Right kidney (tissue), 1 donor: ENCODE data around the gene KCTD16.

ENCODE experiments used
- DNase-seq: peaks from one replicate; pipeline ENCODE4 v3.0.0-alpha.2; 2016

KCTD16 gene

GRCh38 chr5:144209361-144209760 lies 38.7 kb downstream of the KCTD16 start:
- no peak for DNase-seq

GRCh38 chr5:144210655-144211054 lies 40.0 kb downstream of the KCTD16 start:
- DNase-seq, result no peak

- no peak for DNase-seq
Measured at GRCh38 chr5:144219869-144220268, 49.2 kb downstream of the KCTD16 start.

- DNase-seq, result no peak
Measured at GRCh38 chr5:144227363-144227999, 56.8 kb downstream of the KCTD16 start.

- DNase-seq, result no peak
Measured at GRCh38 chr5:144230806-144231205, 60.1 kb downstream of the KCTD16 start.

- DNase-seq, result no peak
Measured at GRCh38 chr5:144232285-144232684, 61.6 kb downstream of the KCTD16 start.

- DNase-seq, result no peak
Measured at GRCh38 chr5:144236499-144236898, 65.8 kb downstream of the KCTD16 start.

- no peak for DNase-seq
Measured at GRCh38 chr5:144237851-144238250, 67.2 kb downstream of the KCTD16 start.

GRCh38 chr5:144247131-144247530 lies 76.5 kb downstream of the KCTD16 start:
- no peak for DNase-seq

- DNase-seq, result no peak
Measured at GRCh38 chr5:144248015-144248414, 77.3 kb downstream of the KCTD16 start.

GRCh38 chr5:144249755-144250464 lies 79.2 kb downstream of the KCTD16 start:
- DNase-seq, result no peak

GRCh38 chr5:144254552-144254951 lies 83.9 kb downstream of the KCTD16 start:
- DNase-seq, result no peak

GRCh38 chr5:144260121-144260520 lies 89.4 kb downstream of the KCTD16 start:
- DNase-seq, result peak; percentile 4

GRCh38 chr5:144265643-144266247 lies 95.1 kb downstream of the KCTD16 start:
- no peak for DNase-seq

- DNase-seq, result no peak
Measured at GRCh38 chr5:144267961-144268513, 97.4 kb downstream of the KCTD16 start.

- DNase-seq, result no peak
Measured at GRCh38 chr5:144273232-144274027, 102.8 kb downstream of the KCTD16 start.

- no peak for DNase-seq
Measured at GRCh38 chr5:144275329-144275728, 104.7 kb downstream of the KCTD16 start.

- no peak for DNase-seq
Measured at GRCh38 chr5:144276034-144276822, 105.6 kb downstream of the KCTD16 start.

GRCh38 chr5:144281784-144282183 lies 111.1 kb downstream of the KCTD16 start:
- DNase-seq, result no peak

GRCh38 chr5:144284036-144284435 lies 113.4 kb downstream of the KCTD16 start:
- no peak for DNase-seq

GRCh38 chr5:144284931-144285502 lies 114.3 kb downstream of the KCTD16 start:
- DNase-seq, result no peak
